MCF 10A (cell line): ENCODE measurements around the gene FUCA2. TPM values are rescaled to one million over a fixed set of nuclear protein-coding genes. Genes with fewer than 3 reads are reported as not detected.

Experiments used
- BruUV-seq: library from RNA; stranded (reverse); fragments of 400-500 nt; replicated peaks from 2 replicates; lab custom pipeline; 2021; lab: Mats Ljungman, UMichigan
- CTCF ChIA-PET: fragments of 300-600 bp; sonication (Branson Sonifier 250); formaldehyde crosslinking; extraction: SDS; loops from one replicate; lab custom pipeline; 2021; ENCODE audit warnings: antibody characterized with exemption, inconsistent platforms; lab: Yijun Ruan, JAX
- POLR2A ChIA-PET: fragments of 300-600, 350-650 bp; sonication (Branson Sonifier 250); formaldehyde crosslinking; extraction: SDS; loops from one replicate; lab custom pipeline; 2020; ENCODE audit warnings: antibody characterized with exemption, inconsistent platforms; lab: Yijun Ruan, JAX
- DNase-seq: peaks from one replicate; pipeline ENCODE4 v3.0.0-alpha.2; 2018; ENCODE audit not compliant: unreplicated experiment
- H3K27ac Mint-ChIP-seq: one replicate; pipeline ENCODE4 v1.8.0; 2022; ENCODE audit warnings: mild to moderate bottlenecking, low read depth, mixed read lengths; ENCODE audit not compliant: unreplicated experiment
- H3K27me3 Mint-ChIP-seq: one replicate; pipeline ENCODE4 v1.8.0; 2022; ENCODE audit warnings: mixed read lengths; ENCODE audit not compliant: insufficient read depth, unreplicated experiment
- H3K36me3 Mint-ChIP-seq: one replicate; pipeline ENCODE4 v1.8.0; 2022; ENCODE audit warnings: mild to moderate bottlenecking, moderate library complexity, mixed read lengths; ENCODE audit not compliant: insufficient read depth, unreplicated experiment
- H3K4me1 Mint-ChIP-seq: one replicate; pipeline ENCODE4 v1.8.0; 2022; ENCODE audit warnings: mixed read lengths; ENCODE audit not compliant: insufficient read depth, unreplicated experiment
- H3K4me3 Mint-ChIP-seq: one replicate; pipeline ENCODE4 v1.8.0; 2022; ENCODE audit warnings: mild to moderate bottlenecking, moderate library complexity, mixed read lengths; ENCODE audit not compliant: unreplicated experiment
- H3K9me3 Mint-ChIP-seq: one replicate; pipeline ENCODE4 v1.8.0; 2022; ENCODE audit warnings: mixed read lengths; ENCODE audit not compliant: unreplicated experiment
- intact Hi-C: fragments of 100-400 bp; cut with micrococcal nuclease; formaldehyde crosslinking; loops from 2 replicates; pipeline ENCODE4 v1.14.1; 2022
- total RNA-seq: library from RNA; stranded (reverse); gene quantifications from 2 replicates; pipeline ENCODE4 v1.2.3, GENCODE V29; 2022
- TF ChIP-seq, protein P1 (sequence below): fragments of 200-600 bp; IDR thresholded peaks from one replicate; pipeline ENCODE4 v1.8.0; 2022; ENCODE audit warnings: antibody characterized with exemption, mild to moderate bottlenecking; ENCODE audit not compliant: unreplicated experiment

Gene FUCA2
- total RNA-seq, 1 experiment from 2014 or later = 54.8 TPM

DNA sequence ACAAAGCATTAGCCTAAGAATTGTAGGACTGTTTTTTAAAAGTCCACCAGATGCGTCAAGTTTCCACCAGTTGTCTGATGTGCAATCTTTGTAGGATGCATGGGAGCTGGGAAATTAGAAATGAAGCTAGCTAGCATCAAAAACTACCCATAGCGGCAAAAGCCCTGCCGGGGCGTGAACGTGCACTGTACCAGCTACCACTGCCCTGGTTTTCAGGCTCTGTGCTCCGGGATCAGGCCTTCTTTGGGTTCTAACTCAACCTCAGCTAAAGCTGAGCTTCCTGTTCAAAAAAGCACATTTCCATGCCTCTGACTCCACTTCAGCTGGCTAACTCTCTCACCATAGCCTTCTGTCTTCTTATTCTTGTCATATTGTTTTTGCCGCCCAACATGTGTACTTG is 26.9 kb upstream of the FUCA2 start:
- no TSS peak for BruUV-seq
- no peaks in the 10 kb centered on the region for H3K36me3 Mint-ChIP-seq
- peaks cover 8% of the 10 kb centered on the region for H3K4me1 Mint-ChIP-seq
- H3K9me3 Mint-ChIP-seq = no peaks in the 10 kb centered on the region
- H3K27me3 Mint-ChIP-seq = no peaks in the 10 kb centered on the region
- no peak overlapping the region for H3K27ac Mint-ChIP-seq
- H3K4me3 Mint-ChIP-seq = peak overlapping the region; percentile 66
- CTCF ChIA-PET = interaction anchor here (0.7 to 0.8 kb wide), 2 partner anchors 47 to 685 kb away, joined by 3 read pairs; no protein-coding TSS in a partner anchor
- TF ChIP-seq, protein P1, sequence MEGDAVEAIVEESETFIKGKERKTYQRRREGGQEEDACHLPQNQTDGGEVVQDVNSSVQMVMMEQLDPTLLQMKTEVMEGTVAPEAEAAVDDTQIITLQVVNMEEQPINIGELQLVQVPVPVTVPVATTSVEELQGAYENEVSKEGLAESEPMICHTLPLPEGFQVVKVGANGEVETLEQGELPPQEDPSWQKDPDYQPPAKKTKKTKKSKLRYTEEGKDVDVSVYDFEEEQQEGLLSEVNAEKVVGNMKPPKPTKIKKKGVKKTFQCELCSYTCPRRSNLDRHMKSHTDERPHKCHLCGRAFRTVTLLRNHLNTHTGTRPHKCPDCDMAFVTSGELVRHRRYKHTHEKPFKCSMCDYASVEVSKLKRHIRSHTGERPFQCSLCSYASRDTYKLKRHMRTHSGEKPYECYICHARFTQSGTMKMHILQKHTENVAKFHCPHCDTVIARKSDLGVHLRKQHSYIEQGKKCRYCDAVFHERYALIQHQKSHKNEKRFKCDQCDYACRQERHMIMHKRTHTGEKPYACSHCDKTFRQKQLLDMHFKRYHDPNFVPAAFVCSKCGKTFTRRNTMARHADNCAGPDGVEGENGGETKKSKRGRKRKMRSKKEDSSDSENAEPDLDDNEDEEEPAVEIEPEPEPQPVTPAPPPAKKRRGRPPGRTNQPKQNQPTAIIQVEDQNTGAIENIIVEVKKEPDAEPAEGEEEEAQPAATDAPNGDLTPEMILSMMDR = no peak
- intact Hi-C loops = no loop called here
- no peak for DNase-seq
- POLR2A ChIA-PET = interaction anchor here (0.8 kb wide), 1 partner anchor 475 kb away, joined by 3 read pairs; no protein-coding TSS in a partner anchor

DNA sequence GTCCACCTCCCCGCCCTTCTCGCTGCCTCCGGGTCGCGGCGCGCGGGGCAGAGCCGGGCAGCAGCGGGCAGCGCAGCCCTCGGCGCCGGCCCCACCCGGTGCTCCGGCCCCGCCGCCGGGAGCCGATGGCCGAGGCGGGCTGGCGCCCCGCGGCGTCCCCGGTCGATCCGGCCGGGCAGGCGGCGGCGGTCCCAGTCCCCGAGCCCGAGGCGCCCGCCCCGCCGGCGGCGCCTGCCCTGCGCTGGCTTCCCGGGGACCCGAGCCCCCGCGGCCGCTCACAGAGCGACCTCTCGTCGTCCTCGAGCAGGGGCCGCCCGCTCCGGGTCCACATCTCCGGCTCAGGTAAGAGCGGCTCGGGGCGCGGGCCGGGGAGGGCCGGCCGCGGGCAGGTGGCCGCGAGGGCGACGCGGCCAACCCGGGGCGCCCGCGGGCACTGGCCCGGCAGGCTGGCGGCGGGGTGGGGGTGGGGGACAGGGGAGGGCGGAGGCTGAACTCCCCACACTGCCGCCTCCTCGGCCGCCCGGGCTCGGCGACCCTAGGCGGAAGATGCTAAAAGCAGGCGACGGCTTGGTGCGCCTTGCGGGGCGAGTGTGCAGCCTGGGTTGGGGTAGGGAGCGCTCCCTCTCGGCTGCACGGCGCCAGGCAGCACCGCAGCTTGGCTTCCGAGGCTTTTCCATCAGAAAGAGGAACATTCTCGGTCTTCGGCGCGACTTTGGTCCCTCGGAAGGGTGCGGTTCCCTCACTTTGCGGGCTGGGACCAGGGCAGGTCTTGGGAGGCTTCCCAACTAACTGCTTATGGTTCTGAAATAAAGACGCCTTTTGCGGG is 25.6 kb upstream of the FUCA2 start:
- DNase-seq = peak; percentile 67
- Mint-ChIP-seq H3K4me3 (peak overlapping the region; percentile 66), H3K9me3 (no peaks in the 10 kb centered on the region), H3K27ac (no peak overlapping the region), H3K27me3 (no peaks in the 10 kb centered on the region), H3K4me1 (no peaks in the 10 kb centered on the region), H3K36me3 (no peaks in the 10 kb centered on the region)
- TF ChIP-seq, protein P1 = peak; percentile 46
- intact Hi-C loops = no loop called here
- BruUV-seq = no TSS peak
- CTCF ChIA-PET = interaction anchor here (0.8 kb wide), 1 partner anchor 319 kb away, joined by 4 read pairs; no protein-coding TSS in a partner anchor
- POLR2A ChIA-PET = interaction anchor here (0.7 to 1.5 kb wide), 4 partner anchors 8 to 404 kb away, joined by 3 to 4 read pairs (median 3); no protein-coding TSS in a partner anchor

DNA sequence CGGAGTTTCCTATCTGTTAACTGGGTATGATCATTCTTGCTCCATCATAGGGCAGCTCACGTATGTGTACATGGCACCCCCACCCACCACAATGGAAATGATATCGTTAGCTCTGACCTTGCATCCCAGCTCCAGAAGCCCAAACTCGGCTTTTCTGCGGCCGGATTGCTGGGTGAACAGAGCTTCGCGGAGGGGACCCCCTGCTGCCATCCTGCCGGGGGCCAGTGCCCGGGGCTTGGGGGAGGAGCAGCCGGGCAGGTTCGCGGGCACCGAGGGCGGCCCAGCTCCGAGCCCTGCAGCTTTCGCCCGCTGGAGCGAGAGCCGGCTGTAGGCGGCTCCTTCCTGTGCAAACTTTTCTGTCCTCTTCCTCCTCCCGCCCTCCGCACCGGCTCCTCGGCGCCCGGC is 24.9 kb upstream of the FUCA2 start:
- H3K27me3 Mint-ChIP-seq = no peaks in the 10 kb centered on the region
- H3K36me3 Mint-ChIP-seq = no peaks in the 10 kb centered on the region
- H3K9me3 Mint-ChIP-seq = no peaks in the 10 kb centered on the region
- H3K4me3 Mint-ChIP-seq = peak overlapping the region; percentile 63
- TF ChIP-seq, protein P1 = no peak
- CTCF ChIA-PET = interaction anchor here (0.8 to 1.4 kb wide), 3 partner anchors 27 to 319 kb away, joined by 3 to 4 read pairs (median 3); no protein-coding TSS in a partner anchor
- intact Hi-C loops = no loop called here
- POLR2A ChIA-PET = interaction anchor here (0.7 to 1.5 kb wide), 4 partner anchors 8 to 85 kb away, joined by 3 to 4 read pairs (median 4); no protein-coding TSS in a partner anchor
- H3K27ac Mint-ChIP-seq = no peak overlapping the region
- peak; percentile 43 for DNase-seq
- BruUV-seq = no TSS peak
- no peaks in the 10 kb centered on the region for H3K4me1 Mint-ChIP-seq

DNA sequence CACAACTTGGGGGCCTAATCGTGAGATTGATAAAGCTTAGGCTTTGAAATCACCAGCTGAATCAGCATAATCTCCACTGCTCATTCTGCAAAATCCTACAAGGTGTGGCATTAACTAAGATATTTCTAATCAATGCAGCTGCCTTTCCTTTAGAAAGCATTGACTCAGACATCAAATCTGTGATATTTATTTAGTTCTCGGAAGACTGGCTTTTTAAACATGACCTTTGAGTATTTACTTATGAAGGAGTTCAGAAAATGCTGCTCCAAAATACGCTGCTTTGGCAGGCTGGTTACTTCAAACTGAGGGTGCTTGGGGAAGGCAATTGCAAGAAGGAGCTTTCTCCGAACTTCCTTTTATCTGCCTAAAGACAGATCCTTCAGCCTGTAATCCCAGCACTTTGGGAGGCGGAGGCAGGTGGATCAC is 23.7 kb upstream of the FUCA2 start:
- H3K36me3 Mint-ChIP-seq = no peaks in the 10 kb centered on the region
- intact Hi-C loops = no loop called here
- H3K27me3 Mint-ChIP-seq = no peaks in the 10 kb centered on the region
- POLR2A ChIA-PET = interaction anchor here (0.6 kb wide), 1 partner anchor 85 kb away, joined by 3 read pairs; the partner anchor contains the start of genes ADAT2 and PEX3
- DNase-seq = no peak
- no peak overlapping the region for H3K4me3 Mint-ChIP-seq
- TF ChIP-seq, protein P1 = no peak
- H3K9me3 Mint-ChIP-seq = no peaks in the 10 kb centered on the region
- no peak overlapping the region for H3K27ac Mint-ChIP-seq
- H3K4me1 Mint-ChIP-seq = no peaks in the 10 kb centered on the region
- no TSS peak for BruUV-seq
- CTCF ChIA-PET = interaction anchor here (0.6 to 1.4 kb wide), 2 partner anchors 26 to 29 kb away, joined by 3 to 6 read pairs; no protein-coding TSS in a partner anchor
